ENCODE results near the gene SLCO2A1.

- TF ChIP-seq CEBPB (IDR thresholded peaks at IDR 0.05; ENCODE audit: low read depth, low read length), result no peak
- no peak for TF ChIP-seq BHLHE40 (IDR thresholded peaks at IDR 0.05; ENCODE audit: low read depth, low read length)
- TF ChIP-seq CTCF (conservative IDR thresholded peaks at IDR 0.05; ENCODE audit: low read depth, low read length), result no peak
- no peak for TF ChIP-seq POLR2A (IDR thresholded peaks at IDR 0.05; ENCODE audit: low read depth, low read length)
- TF ChIP-seq RCOR1 (IDR thresholded peaks at IDR 0.05; ENCODE audit: insufficient replicate concordance, low read length), result no peak
- no peak for TF ChIP-seq FOS (IDR thresholded peaks at IDR 0.05; ENCODE audit: low read depth, low read length)
These were observed 43.4 kb downstream of the SLCO2A1 start for GRCh38 chr3:133986311-133986710.
